ENCODE results near the gene MAPK7.

DNA sequence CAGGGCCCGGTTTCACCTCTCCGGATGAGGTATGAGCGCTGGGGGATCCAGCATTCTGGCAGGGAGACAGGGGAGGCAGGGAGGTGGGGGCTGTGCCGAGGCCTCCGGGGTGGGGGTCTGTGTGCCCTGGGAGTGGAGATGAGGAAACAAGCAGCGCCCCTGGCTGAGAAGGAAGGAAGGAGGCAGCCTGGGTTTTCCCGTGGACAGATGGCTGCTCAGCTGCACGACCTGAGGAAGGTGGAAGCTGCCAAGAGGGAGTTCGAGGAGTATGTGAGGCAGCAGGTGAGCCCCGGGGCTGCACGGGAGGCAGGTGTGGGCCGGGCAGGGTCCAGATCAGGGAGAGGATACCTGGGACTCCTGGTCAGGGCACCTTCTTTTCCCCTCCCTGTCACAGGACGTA, 37.0 kb downstream of the MAPK7 start:
- TF ChIP-seq, protein P1, sequence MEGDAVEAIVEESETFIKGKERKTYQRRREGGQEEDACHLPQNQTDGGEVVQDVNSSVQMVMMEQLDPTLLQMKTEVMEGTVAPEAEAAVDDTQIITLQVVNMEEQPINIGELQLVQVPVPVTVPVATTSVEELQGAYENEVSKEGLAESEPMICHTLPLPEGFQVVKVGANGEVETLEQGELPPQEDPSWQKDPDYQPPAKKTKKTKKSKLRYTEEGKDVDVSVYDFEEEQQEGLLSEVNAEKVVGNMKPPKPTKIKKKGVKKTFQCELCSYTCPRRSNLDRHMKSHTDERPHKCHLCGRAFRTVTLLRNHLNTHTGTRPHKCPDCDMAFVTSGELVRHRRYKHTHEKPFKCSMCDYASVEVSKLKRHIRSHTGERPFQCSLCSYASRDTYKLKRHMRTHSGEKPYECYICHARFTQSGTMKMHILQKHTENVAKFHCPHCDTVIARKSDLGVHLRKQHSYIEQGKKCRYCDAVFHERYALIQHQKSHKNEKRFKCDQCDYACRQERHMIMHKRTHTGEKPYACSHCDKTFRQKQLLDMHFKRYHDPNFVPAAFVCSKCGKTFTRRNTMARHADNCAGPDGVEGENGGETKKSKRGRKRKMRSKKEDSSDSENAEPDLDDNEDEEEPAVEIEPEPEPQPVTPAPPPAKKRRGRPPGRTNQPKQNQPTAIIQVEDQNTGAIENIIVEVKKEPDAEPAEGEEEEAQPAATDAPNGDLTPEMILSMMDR (IDR thresholded peaks at IDR 0.05) = no peak
- TF ChIP-seq POLR2A (IDR thresholded peaks at IDR 0.05) = no peak

Measured in Peyer's patch (tissue), 4 donors.